TTC549 (cell line): Measurements from ENCODE around the gene POLR2E.

Experiments used
- FAIRE-seq: peaks from 2 replicates; lab custom pipeline; 2012; peaks lifted over from hg19 to GRCh38; lab: Jason Lieb, UNC

The POLR2E gene

DNA sequence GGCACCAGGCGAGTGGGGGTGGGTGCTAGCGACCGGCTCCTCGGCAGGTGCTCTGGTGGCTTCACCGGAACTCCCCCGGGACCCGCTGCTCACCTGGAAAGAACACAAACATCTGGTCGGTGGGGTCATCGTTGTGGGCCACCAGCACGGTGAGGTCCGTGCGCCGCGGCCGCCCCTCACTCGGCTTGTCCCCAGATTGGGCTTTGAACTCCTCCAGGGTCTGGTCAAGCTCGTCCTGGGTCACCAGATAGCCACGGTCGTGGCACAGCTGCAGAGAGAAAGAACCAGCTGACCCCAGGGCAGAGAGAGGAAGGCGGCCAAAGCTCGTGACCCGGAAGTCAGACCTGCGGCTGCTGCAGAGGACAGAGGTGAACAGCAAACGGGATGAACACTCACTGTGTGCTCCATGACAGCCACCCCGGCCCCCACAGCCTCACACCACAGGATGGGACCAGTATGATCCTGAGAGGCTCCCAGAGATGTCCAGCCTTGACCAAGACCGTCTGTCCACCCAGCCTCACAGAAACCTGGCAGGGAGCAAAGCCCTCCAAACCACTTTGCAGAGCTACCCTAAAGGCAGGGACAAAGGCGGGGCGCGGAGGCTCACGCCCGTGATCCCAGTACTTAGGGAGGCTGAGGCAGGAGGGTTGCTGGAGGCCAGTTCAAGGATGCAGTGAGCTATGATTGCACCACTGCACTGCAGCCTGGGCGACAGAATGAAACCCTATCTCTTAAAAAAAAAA is 1.2 kb downstream of the POLR2E start:
- FAIRE-seq = no peak

DNA sequence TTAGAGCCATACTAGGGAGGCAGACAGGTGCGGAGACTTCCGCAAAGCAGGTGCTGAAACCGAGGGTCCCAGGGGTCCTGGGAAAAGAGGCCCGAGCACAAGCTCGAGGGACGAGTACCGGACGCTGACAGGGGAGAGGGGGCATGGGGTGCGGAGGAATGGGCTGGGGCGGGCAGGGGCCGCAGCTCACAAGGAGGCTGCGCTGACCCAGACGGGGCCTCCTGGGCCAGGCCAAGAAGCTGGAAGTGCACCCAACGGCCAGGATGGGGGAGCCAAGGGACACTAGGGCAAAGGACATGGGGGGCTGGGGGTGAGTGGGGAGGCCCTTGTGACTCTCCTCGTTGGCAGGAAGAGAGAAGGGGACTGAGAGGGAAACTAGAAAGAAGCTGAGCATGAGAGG is 1.8 kb downstream of the POLR2E start:
- FAIRE-seq = no peak

DNA sequence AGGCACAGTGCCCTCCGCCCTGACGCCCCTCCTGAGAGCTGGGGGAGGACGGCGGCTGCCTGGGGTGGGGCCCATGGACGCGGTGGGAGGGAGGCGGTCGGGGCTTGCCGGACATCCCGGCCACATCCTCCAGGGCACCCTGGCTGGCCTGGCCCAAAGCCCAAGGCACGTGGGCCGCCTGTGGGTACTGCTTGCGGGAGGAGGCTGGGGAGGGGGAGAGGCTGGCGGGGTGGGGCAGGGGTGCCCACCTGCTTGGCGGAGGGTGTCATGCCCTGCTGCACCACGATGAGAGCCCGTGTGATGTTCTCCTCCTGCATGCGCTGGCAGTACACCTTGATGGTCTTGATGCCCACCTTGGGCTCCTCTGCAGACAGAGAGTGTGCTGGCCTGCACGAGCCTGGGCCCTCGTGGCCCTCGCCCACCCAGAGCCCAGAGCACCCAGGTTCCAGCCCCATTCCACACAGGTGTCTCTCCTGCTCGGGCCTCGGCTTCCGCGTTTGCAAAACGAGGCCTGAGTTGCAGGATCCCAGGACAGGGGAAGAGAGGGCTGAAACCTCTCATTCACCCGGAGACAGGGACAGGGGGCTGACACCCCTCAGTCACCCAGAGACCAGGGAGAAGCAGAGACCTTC is 3.5 kb downstream of the POLR2E start:
- FAIRE-seq = no peak

DNA sequence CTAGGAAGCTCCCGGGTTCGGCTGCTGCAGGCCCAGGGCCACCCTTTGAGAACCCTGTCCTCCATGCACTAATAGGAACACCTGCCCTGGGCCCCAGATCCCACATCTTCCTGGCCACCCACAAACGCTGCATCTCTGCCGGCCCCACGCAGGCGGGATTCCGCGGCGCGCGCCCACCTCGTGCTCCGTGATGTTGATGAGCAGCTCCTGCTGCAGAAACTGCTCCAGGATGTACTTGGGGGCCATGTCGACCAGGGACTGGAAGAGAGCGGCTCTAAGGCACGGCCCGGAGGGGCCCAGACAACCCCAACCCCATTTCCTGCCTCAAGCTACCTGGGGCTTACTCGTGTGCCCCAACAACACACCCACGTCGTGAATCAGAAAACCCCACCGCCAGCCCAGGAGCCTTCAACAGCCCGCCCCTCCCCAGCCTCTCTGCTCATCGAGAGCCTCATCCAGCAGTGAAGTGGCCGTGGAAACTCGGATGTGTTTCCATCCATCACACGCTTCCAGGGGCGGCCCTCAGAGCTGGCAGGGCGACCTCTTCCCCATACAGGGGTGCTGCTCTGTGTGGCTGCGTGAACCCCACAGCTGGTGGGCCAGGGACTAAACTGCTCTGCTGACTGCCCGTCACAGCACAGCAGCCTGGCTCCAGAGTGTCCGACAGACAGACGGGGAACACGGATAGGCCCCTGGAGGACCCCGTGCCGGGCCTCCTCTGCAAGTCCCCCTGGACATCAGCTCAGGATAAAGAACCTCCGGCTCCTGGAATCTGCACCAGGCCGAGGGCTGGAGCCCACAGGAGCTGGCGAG is 4.2 kb downstream of the POLR2E start:
- FAIRE-seq = no peak

DNA sequence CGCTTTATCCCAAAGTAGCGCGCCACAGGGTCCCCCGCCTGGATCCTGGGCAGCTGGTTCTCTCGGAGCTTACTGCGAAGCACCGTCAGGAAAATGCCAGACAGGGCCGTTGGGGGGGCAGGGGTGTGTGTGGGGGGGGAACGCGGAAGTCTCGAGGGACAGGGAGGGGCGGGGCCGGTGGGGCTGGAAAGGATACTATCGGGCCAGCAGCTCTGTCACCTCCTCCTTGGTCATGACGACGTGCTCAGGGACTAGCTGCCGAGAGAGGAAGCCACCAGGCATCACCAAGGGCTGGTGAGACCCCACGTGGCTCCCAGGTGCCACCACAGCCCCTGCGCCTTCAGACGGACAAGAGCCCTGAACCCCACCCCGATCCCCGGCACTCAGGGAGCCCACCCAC is 5.3 kb downstream of the POLR2E start:
- no peak for FAIRE-seq

DNA sequence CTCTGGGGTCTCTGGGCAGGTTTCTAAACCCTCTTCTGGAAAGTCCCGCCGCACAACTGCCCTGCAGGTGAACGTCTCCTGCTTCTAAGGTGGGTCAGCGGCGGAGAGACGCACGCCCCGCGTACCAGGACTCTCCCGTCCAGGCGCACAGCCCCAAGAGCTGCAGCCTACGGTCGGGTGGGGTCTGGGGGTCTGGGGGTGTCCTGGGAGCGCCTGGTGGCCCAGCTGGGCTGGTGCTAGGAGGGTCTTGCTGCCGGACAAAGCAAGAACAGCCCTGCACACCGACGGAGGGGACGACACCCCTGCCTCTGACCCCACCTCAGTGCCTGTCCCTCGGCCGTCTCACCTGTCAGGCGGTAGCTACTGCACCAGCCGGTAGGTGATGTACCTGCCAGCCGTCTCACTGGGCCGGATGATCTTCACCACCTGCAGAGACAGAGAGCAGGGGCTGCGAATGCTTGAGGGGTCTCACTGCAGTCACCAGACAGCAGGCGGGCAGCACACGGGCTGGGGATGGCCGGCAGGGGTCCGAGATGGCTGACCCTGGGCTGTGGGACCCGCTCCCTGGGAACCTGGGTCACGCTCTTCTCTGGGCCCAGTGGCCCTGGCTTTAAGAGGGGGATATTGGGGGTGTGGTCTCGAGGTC is 5.9 kb downstream of the POLR2E start:
- FAIRE-seq = no peak

DNA sequence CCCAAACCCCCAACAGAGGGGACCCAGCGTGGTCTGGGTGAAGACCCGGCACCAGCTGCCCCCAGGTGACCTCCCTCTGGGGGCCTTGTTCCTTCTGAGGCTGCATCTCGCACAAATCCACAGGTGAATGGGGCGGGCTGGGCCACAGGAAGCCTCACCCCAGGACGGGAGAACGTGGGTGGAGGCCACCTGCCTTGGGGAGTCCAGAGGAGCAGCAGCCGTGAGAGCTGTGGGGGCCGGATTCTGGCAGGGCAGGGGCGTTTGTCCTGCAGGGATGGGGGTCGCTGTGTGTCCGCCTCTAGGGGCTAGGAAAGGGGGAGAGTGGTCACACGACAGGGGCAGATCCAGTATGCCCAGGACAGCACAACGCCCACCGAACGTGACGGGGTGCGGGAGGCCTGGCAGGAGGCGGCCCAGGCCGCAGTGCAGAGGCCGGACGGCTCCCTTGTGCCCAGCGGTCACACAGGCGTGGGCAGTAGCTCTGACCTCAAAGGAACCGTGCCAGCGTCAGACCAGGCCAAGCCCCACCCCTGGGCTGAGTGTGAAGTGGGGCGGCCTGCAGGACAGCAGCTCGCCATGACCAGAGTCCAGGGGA is 6.7 kb downstream of the POLR2E start:
- no peak for FAIRE-seq

DNA sequence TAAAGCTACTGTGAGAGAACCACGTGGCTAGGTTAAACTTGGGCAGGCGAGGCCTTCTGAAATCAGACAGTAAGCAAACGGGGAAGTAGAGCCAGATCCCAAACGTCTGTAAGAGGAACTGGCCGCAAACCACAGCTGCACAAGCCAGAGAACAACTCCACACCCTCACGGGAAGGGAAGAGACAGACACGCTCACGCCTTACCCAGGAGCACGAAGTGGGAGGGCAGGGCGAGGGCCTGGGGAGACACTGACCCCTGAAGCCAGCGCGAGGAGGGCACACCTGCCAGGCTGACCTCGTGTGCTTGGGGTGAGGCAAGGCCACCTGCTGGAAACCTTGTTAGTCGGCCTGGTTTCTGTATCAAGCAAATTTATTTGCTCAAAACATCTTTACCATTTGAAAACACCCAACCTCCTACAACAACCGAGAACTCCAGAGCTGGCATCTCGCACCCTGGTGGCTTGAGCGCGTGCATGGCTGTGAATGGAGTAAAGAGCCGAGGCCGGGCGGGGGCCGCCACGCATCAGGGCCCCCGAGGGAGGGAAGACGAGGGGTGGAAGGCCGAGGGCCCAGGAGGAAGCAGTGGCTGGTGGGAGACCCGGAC is 7.3 kb downstream of the POLR2E start:
- no peak for FAIRE-seq

DNA sequence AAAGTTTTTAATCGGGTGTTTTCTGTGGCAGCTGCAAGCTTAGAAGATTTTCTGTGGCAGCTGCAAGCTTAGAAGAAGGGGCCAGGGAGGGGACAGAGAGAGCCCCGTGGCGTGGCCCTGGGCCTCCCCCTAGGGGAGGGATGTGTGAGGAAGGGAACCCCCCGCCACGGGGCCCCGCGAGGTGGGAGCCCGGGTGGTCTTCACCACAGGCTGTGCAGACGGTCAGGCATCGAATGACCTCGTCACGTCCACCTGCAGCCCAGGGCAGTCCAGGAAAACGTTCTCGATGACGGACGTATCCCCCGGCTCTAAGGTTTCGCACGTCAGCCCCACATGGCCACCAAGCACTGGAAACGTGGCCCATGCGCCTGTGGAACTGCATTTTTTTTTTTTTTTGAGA is 8.6 kb downstream of the POLR2E start:
- no peak for FAIRE-seq

DNA sequence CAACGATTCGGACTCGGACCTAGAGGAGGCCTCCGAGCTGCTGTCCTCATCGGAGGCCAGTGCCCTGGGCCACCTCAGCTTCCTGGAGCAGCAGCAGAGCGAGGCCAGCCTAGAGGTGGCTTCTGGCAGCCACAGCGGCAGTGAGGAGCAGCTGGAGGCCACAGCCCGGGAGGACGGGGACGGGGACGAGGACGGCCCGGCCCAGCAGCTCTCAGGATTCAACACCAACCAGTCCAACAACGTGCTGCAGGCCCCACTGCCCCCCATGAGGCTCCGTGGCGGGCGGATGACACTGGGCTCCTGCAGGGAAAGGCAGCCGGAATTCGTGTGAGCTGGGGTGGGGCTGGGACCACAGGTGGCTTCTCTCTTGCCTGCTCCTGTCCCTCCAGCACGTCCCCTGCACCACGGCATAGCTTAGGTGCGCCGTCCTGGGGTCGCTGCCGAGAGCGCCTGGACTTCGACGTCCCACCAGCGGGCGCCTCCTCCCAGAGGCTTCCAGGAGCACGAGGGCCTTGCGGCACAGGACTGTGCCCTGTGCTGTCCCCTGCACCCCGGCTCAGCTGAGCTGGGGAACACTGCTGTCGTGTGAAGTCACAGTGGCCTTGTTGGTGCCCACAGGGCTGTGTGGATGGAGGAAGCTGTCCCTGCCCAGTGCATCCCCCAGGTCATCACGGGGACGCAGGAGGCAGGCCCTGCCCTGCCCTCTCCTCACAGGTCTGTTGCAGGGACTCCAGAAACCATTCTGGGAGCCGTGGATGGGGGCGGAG is 9.3 kb downstream of the POLR2E start:
- FAIRE-seq = no peak

DNA sequence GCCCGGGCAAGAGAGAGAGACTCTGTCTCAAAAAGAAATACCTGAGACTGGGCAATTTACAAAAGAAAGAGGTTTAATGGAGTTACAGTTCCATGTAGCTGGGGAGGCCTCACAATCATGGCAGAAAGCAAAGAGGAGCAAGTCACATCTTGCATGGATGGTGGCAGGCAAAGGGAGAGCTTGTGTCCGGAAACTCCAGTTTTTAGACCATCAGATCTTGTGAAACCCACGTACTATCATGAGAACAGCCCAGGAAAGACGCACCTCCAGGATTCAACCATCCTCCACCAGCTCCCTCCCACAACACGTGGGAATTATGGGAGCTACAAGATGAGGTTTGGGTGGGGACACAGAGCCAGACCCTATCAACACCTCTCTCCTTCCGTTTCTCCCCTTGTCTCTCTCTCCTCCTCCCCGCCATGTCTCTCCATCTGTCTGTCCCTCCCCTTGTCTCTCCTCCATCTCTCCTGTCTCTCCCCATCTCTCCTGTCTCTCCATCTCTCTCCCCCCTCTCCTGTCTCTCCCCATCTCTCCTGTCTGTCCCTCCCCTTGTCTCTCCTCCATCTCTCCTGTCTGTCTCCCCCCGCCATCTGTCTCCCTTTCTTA is 10.0 kb downstream of the POLR2E start:
- no peak for FAIRE-seq

DNA sequence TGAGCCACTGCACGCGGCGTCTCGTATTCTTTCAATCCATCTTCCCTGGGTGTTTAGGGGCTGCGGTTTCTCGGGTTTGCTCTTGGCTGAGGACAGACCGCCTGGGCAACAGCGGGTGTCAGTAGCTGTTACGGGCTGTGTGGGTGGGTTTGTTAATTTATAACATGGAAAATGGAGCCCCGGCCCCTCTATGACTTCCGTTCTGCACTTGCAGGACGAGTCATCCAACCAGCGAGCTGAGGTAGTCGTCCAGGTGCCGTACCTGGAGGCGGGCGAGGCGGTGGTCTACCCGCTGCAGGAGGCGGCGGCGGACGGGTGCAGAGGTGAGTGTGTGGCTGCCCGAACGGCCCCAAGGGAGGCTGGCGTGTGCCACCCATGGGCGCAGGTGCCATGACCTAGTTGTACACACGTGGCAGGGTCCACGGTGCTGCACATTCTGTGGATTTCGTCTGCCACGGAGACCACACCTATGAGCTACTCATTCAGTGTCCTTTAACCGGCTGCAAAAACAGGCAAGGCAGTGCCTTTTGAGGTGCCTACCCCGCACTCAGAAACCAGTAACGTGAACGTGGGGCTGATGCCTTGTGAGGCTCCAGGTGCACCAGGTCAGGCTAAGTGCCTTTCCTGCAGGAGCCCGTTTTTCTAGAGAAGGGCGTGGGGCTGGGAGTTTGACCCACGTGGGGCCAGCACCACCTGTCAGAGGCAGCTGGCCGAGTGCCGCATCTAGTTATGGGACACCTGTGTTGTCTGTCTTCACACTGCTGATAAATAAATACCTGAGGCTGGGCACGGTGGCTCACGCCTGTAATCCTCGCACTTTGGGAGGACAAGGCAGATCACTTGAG is 10.9 kb downstream of the POLR2E start:
- FAIRE-seq = no peak

DNA sequence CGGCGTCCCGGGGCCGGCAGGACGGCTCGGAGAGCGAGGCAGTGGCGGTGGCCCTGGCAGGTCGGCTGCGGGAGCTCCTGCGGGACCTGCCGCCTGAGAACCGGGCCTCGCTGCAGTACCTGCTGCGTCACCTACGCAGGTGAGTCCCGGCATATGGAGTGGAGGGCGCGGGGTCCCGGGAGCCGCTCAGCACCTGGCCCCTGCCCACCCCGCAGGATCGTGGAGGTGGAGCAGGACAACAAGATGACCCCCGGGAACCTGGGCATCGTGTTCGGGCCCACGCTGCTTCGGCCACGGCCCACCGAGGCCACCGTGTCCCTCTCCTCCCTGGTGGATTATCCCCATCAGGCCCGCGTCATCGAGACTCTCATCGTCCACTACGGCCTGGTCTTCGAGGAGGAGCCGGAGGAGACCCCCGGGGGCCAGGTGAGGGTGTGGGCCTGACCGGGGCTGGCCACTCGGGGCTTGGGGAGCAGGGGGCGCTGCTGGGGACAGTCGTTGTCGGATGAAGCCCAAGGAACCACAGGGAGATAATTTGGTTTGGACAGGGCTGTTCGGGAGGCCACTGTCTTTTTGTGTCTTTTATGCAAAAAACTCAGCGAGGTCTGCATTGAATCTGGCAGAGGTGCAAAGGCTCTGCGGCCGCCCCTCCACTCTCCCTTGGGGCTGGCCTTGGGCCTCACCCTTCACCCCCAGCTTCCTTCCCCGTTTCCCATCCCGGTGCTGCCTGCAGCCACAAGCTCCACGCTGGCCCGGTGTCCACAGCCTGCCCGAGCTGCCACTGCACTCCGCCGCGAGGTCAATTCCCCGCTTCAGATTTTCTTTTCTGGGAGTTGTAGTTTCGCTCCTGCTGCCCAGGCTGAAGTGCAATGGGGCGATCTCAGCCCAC is 12.0 kb downstream of the POLR2E start:
- no peak for FAIRE-seq

DNA sequence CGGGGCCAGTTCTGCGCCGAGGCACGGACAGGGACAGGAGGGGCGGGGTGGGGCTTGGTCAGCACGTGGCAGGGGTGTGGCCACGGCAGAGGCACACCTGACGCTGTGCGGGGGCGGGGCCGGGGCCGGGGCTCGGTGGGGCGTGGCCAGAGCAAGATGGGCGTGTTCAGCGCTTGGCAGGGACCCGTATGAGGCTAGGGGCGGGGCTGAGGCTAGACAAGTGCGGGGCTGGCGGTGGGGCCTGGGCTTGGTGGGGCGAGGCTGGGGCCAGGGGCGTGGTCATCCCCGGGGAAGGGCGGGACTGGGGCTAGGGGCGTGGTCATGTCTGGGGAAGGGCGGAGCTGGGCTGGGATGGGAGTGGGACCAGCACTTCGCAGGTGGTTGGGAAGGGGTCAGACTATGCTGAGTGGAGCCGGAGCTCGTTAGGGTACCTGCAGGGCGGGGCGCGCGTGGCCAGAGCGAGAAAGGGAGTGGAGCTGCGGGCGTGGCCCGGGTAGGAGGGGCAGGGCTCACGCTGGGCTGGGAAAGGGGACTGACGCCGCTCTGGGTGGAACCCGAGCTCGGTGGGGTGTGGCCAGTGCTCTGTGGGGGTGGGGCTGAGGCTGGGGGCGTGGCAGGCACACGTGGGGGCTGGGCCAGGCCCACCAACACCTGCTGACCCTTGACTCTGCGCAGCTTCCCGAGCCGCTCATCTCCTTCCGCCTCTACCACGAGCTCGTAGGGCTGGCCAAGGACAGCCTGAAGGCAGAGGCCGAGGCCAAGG is 12.8 kb downstream of the POLR2E start:
- no peak for FAIRE-seq

DNA sequence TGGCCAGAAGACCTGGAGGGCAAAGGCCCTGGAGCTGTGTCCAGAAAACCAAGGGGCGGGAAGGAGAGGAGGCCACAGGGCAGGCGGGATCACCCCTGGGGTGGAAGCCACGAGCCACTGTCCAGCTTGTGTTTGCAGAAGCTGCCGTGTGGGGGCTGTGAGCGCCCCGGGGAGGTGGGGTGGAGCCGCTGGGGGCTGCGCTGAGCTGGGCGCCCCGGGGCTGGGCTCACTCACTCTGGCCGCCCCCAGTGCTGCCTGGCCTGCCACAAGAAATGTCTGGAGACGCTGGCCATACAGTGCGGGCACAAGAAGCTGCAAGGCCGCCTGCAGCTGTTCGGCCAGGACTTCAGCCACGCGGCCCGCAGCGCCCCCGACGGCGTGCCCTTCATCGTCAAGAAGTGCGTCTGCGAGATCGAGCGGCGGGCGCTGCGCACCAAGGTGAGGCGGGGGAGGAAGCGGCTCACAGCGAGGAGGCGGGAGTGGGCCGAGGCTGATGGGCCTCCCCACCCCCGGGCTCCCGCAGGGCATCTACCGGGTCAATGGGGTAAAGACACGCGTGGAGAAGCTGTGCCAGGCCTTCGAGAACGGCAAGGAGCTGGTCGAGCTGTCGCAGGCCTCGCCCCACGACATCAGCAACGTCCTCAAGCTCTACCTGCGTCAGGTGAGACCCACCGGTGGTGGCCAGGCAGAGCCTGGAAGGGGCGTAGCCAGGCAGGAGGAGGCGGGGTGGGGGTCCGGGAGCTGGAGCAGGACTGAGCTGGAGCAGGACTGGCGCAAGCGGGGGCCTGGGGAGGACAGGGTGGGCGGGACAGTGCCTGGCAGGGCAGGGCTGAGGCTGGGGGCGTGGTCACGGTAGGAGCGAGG is 13.6 kb downstream of the POLR2E start:
- no peak for FAIRE-seq

DNA sequence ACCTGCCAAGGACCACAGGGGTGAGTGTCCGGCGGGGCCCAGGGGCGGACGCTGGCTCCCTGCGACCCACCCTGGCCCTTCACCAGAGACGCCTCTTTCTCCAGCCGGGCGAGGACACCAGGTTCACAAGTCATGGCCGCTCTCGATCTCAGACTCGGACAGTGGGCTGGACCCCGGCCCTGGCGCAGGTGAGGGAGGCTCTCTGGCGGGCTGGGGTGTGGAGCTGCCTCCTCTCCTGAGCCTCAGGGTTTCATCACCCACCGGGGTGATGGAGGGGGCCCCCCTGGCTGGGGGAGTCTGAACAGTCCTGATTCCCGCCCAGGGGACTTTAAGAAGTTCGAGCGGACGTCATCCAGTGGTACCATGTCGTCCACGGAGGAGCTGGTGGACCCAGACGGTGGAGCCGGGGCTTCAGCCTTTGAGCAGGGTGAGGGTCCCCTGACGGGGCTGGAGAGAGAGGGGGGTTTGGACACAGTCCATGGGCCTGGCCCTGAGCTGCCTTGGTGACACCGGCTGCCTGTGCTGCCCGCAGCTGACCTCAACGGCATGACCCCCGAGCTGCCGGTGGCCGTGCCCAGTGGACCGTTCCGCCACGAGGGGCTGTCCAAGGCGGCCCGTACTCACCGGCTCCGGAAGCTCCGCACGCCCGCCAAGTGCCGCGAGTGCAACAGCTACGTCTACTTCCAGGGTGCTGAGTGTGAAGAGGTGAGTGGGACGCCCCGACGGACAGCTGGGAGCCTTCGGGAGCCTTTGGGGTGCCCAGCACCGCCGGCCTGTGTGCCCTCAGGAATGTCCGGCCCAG is 14.6 kb downstream of the POLR2E start:
- no peak for FAIRE-seq
